ENCODE results near the gene SETD1B.
"Not testable (repeated sequence)": the region's sequence is repeated elsewhere in the genome, so short reads cannot be mapped to it uniquely, and the experiment has no call there.

SETD1B gene

GRCh38 chr12:121781484-121781997 is 22.3 kb upstream of the SETD1B start:
- no peak for FAIRE-seq

GRCh38 chr12:121781998-121782979 is 21.5 kb upstream of the SETD1B start:
- no peak for FAIRE-seq

- no peak for FAIRE-seq
Measured at GRCh38 chr12:121783766-121784165, 20.0 kb upstream of the SETD1B start.

GRCh38 chr12:121784460-121784859 is 19.3 kb upstream of the SETD1B start:
- no peak for FAIRE-seq

- no peak for FAIRE-seq
Measured at GRCh38 chr12:121786440-121786825, 17.4 kb upstream of the SETD1B start.

GRCh38 chr12:121787063-121788025 is 16.5 kb upstream of the SETD1B start:
- no peak for FAIRE-seq

- no peak for FAIRE-seq
Measured at GRCh38 chr12:121788176-121788818, 15.5 kb upstream of the SETD1B start.

GRCh38 chr12:121789233-121789781 is 14.5 kb upstream of the SETD1B start:
- no peak for FAIRE-seq

- no peak for FAIRE-seq
Measured at GRCh38 chr12:121789800-121790728, 13.7 kb upstream of the SETD1B start.

GRCh38 chr12:121790785-121791184 is 13.0 kb upstream of the SETD1B start:
- not testable (repeated sequence) for FAIRE-seq

GRCh38 chr12:121791671-121792551 is 11.9 kb upstream of the SETD1B start:
- no peak for FAIRE-seq

GRCh38 chr12:121792607-121793439 is 11.0 kb upstream of the SETD1B start:
- FAIRE-seq = no peak

GRCh38 chr12:121793440-121793837 is 10.4 kb upstream of the SETD1B start, which contains the start of gene RHOF:
RHOF (minus strand) TSS chr12:121793688; CDS start chr12:121793633, 55 bp downstream.
- no peak for FAIRE-seq

- no peak for FAIRE-seq
Measured at GRCh38 chr12:121793838-121794533, 9.8 kb upstream of the SETD1B start.

GRCh38 chr12:121794534-121795033 is 9.2 kb upstream of the SETD1B start:
- no peak for FAIRE-seq

- no peak for FAIRE-seq
Measured at GRCh38 chr12:121795034-121795968, 8.5 kb upstream of the SETD1B start.
